Liver (tissue), 9 donors: ENCODE data around the gene SH2D4B. TPM values are rescaled to one million over a fixed set of nuclear protein-coding genes. Genes with fewer than 3 reads are reported as not detected.

ENCODE experiments used
- DNase-seq: peaks from one replicate; pipeline ENCODE4 v3.0.0-alpha.2; 2017; ENCODE audit warnings: low spot score
- H3K27ac ChIP-seq, 2 donors: one replicate each; pipeline ENCODE4 v1.7.0; 2013; ENCODE audit warnings: inconsistent platforms in 2 of 2, low read length in 2 of 2, control low read depth in 1 of 2, low read depth in 1 of 2, mild to moderate bottlenecking in 1 of 2
- H3K27me3 ChIP-seq, 4 donors: one replicate each; pipeline versions ENCODE4 v1.6.1 to v1.7.0; 2013; ENCODE audit warnings: low read length in 3 of 4, inconsistent platforms in 1 of 4, mild to moderate bottlenecking in 1 of 4, moderate library complexity in 1 of 4; ENCODE audit not compliant: control insufficient read depth in 4 of 4, insufficient read depth in 4 of 4
- H3K36me3 ChIP-seq, 4 donors: one replicate each; pipeline versions ENCODE4 v1.6.1 to v1.7.0; 2013; ENCODE audit warnings: low read length in 3 of 4, mild to moderate bottlenecking in 3 of 4, low read depth in 1 of 4, moderate library complexity in 1 of 4; ENCODE audit not compliant: control insufficient read depth in 4 of 4, insufficient read depth in 3 of 4
- H3K4me1 ChIP-seq, 4 donors: one replicate each; pipeline versions ENCODE4 v1.6.1 to v1.7.0; 2013; ENCODE audit warnings: low read length in 3 of 4, mild to moderate bottlenecking in 3 of 4, moderate library complexity in 1 of 4; ENCODE audit not compliant: control insufficient read depth in 4 of 4, insufficient read depth in 4 of 4
- H3K4me3 ChIP-seq, 3 donors: one replicate each; pipeline versions ENCODE4 v1.6.1 to v1.7.0; 2013; ENCODE audit warnings: low read length in 3 of 3, control low read depth in 1 of 3, low read depth in 1 of 3, mild to moderate bottlenecking in 1 of 3
- H3K9ac ChIP-seq, 2 donors: one replicate each; pipeline ENCODE4 v1.7.0; 2013; ENCODE audit warnings: low read length in 2 of 2, mild to moderate bottlenecking in 2 of 2, moderate library complexity in 2 of 2, control low read depth in 1 of 2, low read depth in 1 of 2
- H3K9me3 ChIP-seq, 4 donors: one replicate each; pipeline versions ENCODE4 v1.6.1 to v1.7.0; 2013; ENCODE audit warnings: low read length in 3 of 4; ENCODE audit not compliant: control insufficient read depth in 4 of 4
- ATF3 ChIP-seq: IDR thresholded peaks from 2 replicates; pipeline ENCODE4 v1.6.1; 2016; ENCODE audit warnings: antibody characterized with exemption
- FOXA2 ChIP-seq: IDR thresholded peaks from 2 replicates; pipeline ENCODE4 v1.6.1; 2016; ENCODE audit warnings: antibody characterized with exemption
- GABPA ChIP-seq, 2 donors: IDR thresholded peaks in 1 of 2; conservative IDR thresholded peaks in 1 of 2; 2 replicates each; pipeline ENCODE4 v1.6.1; 2016; ENCODE audit warnings: antibody characterized with exemption in 2 of 2, mild to moderate bottlenecking in 1 of 2, moderate library complexity in 1 of 2
- HNF4A ChIP-seq, 2 donors: conservative IDR thresholded peaks; 2 replicates each; pipeline ENCODE4 v1.6.1; 2016; ENCODE audit warnings: antibody characterized with exemption in 2 of 2, mild to moderate bottlenecking in 2 of 2
- HNF4G ChIP-seq: IDR thresholded peaks from 2 replicates; pipeline ENCODE4 v1.6.1; 2016; ENCODE audit warnings: antibody characterized with exemption
- RAD21 ChIP-seq, 2 donors: IDR thresholded peaks; 2 replicates each; pipeline ENCODE4 v1.6.1; 2016; ENCODE audit warnings: antibody characterized with exemption in 2 of 2, mild to moderate bottlenecking in 2 of 2
- REST ChIP-seq: IDR thresholded peaks from 2 replicates; pipeline ENCODE4 v1.6.1; 2016; ENCODE audit warnings: antibody characterized with exemption, mild to moderate bottlenecking
- SP1 ChIP-seq: IDR thresholded peaks from 2 replicates; pipeline ENCODE4 v1.6.1; 2018; ENCODE audit warnings: antibody characterized with exemption, mild to moderate bottlenecking
- YY1 ChIP-seq: IDR thresholded peaks from 2 replicates; pipeline ENCODE4 v1.6.1; 2016; ENCODE audit warnings: antibody characterized with exemption, mild to moderate bottlenecking
- WGBS: extraction: QIAGEN DNeasy Blood & Tissue Kit; methylation state at CpG from one replicate; pipeline ENCODE4 v1.1.7; 2013; 5-methylcytosine and 5-hydroxymethylcytosine counted together
- polyA plus RNA-seq, 2 donors: library from polyadenylated mRNA; stranded (reverse) in 1 of 2; unstranded in 1 of 2; fragments of 200-250 nt in 1 of 2; fragments of >200 nt in 1 of 2; fragmentation: Nextera tagmentation in 1 of 2; extraction: Ambion mirVana in 1 of 2; gene quantifications; one replicate each; pipeline versions ENCODE4 v1.2.1 to v1.2.3, GENCODE V29; 2013 to 2015
- total RNA-seq, 2 donors: library from RNA; depleted of rRNA; stranded (reverse); fragments of >200 nt; gene quantifications; one replicate each; pipeline ENCODE4 v1.2.3, GENCODE V29; 2014
- donor health status: healthy.
- donor health status: healthy.
- donor health status: healthy.
- donor health status: healthy.
- donor health status: healthy.

SH2D4B gene
- total and polyA plus RNA-seq, 4 donors = 0.19 TPM; not detected in 3

DNA sequence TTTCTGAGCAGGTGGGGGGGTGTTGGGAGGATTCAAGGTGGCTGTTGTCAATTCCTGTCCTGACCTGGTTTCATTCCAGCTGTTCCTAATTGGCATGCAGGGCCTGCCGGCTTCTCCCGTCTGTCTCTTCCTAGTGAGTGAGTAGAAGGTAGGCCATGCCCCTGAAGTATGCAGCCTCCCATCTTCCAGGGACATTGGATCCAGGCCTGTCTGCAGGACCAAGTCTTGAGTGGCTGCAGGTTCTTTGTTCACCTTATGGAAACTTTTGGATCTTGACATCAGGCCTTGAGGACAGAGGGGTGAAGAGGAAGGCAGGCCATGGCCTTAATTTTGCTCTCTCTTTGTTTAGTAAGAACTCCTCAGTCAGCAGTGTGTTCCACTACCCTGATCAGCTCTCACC is 131.8 kb downstream of the SH2D4B start:
- Histone ChIP-seq H3K4me1 (no peaks in the 10 kb centered on the region), H3K9ac (no peak overlapping the region), H3K27me3 (no peaks in the 10 kb centered on the region), H3K9me3 (no peaks in the 10 kb centered on the region), H3K27ac (no peak overlapping the region), H3K4me3 (no peak overlapping the region), H3K36me3 (no peaks in the 10 kb centered on the region)
- 95% methylated on average over 2 of the region's 2 CpGs for WGBS
- TF ChIP-seq REST (no peak), SP1 (no peak), GABPA (IDR thresholded peaks at IDR 0.05 in 1 of 2, conservative IDR thresholded peaks at IDR 0.05 in 1 of 2) (no peak), YY1 (no peak), HNF4A (conservative IDR thresholded peaks at IDR 0.05) (no peak), FOXA2 (no peak)
- no peak for DNase-seq

- Histone ChIP-seq H3K27me3 (no peaks in the 10 kb centered on the region), H3K36me3 (no peaks in the 10 kb centered on the region), H3K4me1 (no peaks in the 10 kb centered on the region), H3K27ac (no peak overlapping the region), H3K9me3 (no peaks in the 10 kb centered on the region), H3K9ac (no peak overlapping the region), H3K4me3 (no peak overlapping the region)
- no peak for DNase-seq
- 91% methylated on average over 6 of the region's 6 CpGs for WGBS
- TF ChIP-seq ATF3 = no peak
- no peak for TF ChIP-seq RAD21 (IDR thresholded peaks at IDR 0.05)
These were observed 133.1 kb downstream of the SH2D4B start for GRCh38 chr10:80670774-80671173.

DNA sequence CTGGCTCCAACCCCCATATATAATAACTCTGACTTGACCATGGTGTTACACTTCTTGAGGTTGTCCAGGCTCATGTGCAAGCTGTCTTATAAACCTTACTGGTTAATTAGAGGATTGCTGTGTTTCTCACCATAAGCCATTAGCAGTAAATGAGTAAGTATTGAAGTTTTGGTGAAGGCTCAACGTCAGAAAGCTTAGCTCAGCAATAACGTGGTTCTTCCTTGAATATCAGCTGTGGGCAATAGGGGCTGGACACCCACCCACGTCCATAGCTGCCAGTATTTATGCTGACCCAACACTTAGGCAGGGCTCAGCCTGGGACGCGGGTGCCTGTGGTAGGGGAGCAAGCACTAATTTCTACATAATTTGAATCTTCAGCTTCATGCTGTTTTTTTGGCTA is 134.1 kb downstream of the SH2D4B start:
- Histone ChIP-seq H3K4me1 (no peaks in the 10 kb centered on the region), H3K27me3 (no peaks in the 10 kb centered on the region), H3K27ac (no peak overlapping the region), H3K9me3 (no peaks in the 10 kb centered on the region), H3K9ac (no peak overlapping the region), H3K4me3 (no peak overlapping the region), H3K36me3 (no peaks in the 10 kb centered on the region)
- 79% methylated on average over 5 of the region's 5 CpGs for WGBS
- no peak for DNase-seq
- TF ChIP-seq HNF4G = no peak
- TF ChIP-seq REST = no peak
